Kidney (tissue), 14 donors: Measurements from ENCODE around the gene KLHDC3. TPM values are rescaled to one million over a fixed set of nuclear protein-coding genes. Genes with fewer than 3 reads are reported as not detected.

ENCODE experiments used
- DNase-seq, 5 donors: peaks; one replicate each; pipeline ENCODE4 v3.0.0-alpha.2; 2013 to 2020
- FAIRE-seq: peaks from 2 replicates; lab custom pipeline; 2012; peaks lifted over from hg19 to GRCh38; lab: Jason Lieb, UNC
- H3K27ac ChIP-seq, 2 donors: one replicate each; pipeline ENCODE4 v1.7.0; 2013; ENCODE audit warnings: low read depth in 2 of 2, low read length in 2 of 2, inconsistent platforms in 1 of 2
- H3K27me3 ChIP-seq: one replicate; pipeline ENCODE4 v1.7.1; 2013; ENCODE audit warnings: low read length, inconsistent platforms; ENCODE audit not compliant: control insufficient read depth, insufficient read depth
- H3K36me3 ChIP-seq, 3 donors: one replicate each; pipeline versions ENCODE4 v1.7.0 to v1.7.1; 2013; ENCODE audit warnings: low read length in 3 of 3, control low read depth in 1 of 3, inconsistent platforms in 1 of 3; ENCODE audit not compliant: insufficient read depth in 3 of 3, control insufficient read depth in 2 of 3
- H3K4me1 ChIP-seq, 3 donors: one replicate each; pipeline versions ENCODE4 v1.7.0 to v1.7.1; 2013; ENCODE audit warnings: low read length in 3 of 3, inconsistent platforms in 1 of 3, low read depth in 1 of 3; ENCODE audit not compliant: control insufficient read depth in 2 of 3, insufficient read depth in 2 of 3
- H3K4me3 ChIP-seq, 3 donors: one replicate each; pipeline versions ENCODE4 v1.7.0 to v1.8.1; 2013; ENCODE audit warnings: low read length in 3 of 3, control low read depth in 1 of 3, inconsistent platforms in 1 of 3
- H3K9ac ChIP-seq, 3 donors: one replicate each; pipeline versions ENCODE4 v1.7.0 to v1.7.1; 2013; ENCODE audit warnings: low read length in 3 of 3, control low read depth in 1 of 3, inconsistent platforms in 1 of 3
- H3K9me3 ChIP-seq, 3 donors: one replicate each; pipeline versions ENCODE4 v1.7.0 to v1.7.1; 2013; ENCODE audit warnings: low read length in 3 of 3, control low read depth in 1 of 3, inconsistent platforms in 1 of 3; ENCODE audit not compliant: control insufficient read depth in 2 of 3, insufficient read depth in 1 of 3
- intact Hi-C: fragments of 100-400 bp; cut with DNase I; formaldehyde crosslinking; loops from one replicate; pipeline ENCODE4 v1.11.1; 2022
- polyA plus RNA-seq: library from polyadenylated mRNA; stranded (reverse); fragments of 350-450 nt; fragmentation: Illumina TruSeq; extraction: RNeasy Lipid Tissue Mini Kit (QIAGEN cat#74804); gene quantifications from one replicate; pipeline ENCODE4 v1.2.3, GENCODE V29; 2014; ENCODE audit warnings: low read depth, low replicate concordance; ENCODE audit not compliant: insufficient read depth
- total RNA-seq: library from RNA; stranded (reverse); fragmentation: NEBNext Ultra II Directional; extraction: Animal tissue kit (Norgen Biotek cat#: 25700); gene quantifications from one replicate; pipeline ENCODE4 v1.2.1, GENCODE V29; 2021
- TF ChIP-seq, protein P1 (sequence below): IDR thresholded peaks from 3 replicates; pipeline ENCODE4 v1.5.1; 2012; ENCODE audit warnings: mild to moderate bottlenecking, moderate library complexity, borderline replicate concordance; ENCODE audit not compliant: insufficient read depth; ENCODE audit errors: extremely low read depth
- donor health status: control.
- donor health status: control.
- donor health status: control.
- donor health status: control.
- donor health status: control.
- donor health status: DM: yes; HTN: yes; CAD: no.
- donor health status: Normal renal cell carcinoma (clear cell type).

KLHDC3 gene
- total and polyA plus RNA-seq, 2 donors from 2014 or later = 52.6 to 90.0 TPM

DNA sequence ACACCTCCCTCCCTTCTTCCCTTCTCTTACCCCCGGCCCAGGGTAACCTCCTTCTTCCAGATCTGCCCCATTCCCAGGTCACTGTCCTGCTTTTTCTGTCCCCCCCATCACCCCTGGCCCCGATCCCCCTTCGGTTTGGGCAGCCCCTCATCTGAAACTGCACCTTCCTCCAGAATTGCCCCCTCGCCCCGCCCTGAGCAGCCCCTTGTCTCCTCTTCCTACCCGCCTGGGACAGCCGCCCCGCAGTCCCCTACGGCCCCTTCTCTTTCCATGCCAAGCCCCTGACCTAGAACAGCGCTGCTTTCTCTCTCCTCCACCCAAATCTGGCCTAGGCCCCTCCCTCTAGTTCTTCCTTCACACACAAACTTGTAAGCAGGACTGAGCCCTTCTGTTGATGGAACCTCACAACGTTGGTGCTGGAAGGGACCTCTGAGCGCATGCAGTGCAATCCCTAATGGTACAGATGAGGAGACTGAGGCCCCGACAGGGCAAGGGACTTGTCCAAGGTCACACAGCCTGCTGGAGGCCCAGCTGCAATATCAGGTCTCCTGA lies 29.0 kb upstream of the KLHDC3 start:
- FAIRE-seq (no peak), DNase-seq (peak; percentile 17 to 76 (median 47))
- intact Hi-C loops = no loop called here
- no peaks in the 10 kb centered on the region for H3K9me3 ChIP-seq
- peaks cover 0 to 7% (median 0%) of the 10 kb centered on the region in 3 donors for H3K36me3 ChIP-seq
- H3K9ac ChIP-seq = peak overlapping the region; percentile 6 to 30 (median 29)
- no peaks in the 10 kb centered on the region for H3K27me3 ChIP-seq
- peak overlapping the region in 1 of 2 donors; percentile 43 for H3K27ac ChIP-seq
- H3K4me3 ChIP-seq = peak overlapping the region; percentile 53 to 83 (median 67)
- TF ChIP-seq, protein P1, sequence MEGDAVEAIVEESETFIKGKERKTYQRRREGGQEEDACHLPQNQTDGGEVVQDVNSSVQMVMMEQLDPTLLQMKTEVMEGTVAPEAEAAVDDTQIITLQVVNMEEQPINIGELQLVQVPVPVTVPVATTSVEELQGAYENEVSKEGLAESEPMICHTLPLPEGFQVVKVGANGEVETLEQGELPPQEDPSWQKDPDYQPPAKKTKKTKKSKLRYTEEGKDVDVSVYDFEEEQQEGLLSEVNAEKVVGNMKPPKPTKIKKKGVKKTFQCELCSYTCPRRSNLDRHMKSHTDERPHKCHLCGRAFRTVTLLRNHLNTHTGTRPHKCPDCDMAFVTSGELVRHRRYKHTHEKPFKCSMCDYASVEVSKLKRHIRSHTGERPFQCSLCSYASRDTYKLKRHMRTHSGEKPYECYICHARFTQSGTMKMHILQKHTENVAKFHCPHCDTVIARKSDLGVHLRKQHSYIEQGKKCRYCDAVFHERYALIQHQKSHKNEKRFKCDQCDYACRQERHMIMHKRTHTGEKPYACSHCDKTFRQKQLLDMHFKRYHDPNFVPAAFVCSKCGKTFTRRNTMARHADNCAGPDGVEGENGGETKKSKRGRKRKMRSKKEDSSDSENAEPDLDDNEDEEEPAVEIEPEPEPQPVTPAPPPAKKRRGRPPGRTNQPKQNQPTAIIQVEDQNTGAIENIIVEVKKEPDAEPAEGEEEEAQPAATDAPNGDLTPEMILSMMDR = no peak
- peaks cover 2 to 15% (median 3%) of the 10 kb centered on the region in 3 donors for H3K4me1 ChIP-seq

DNA sequence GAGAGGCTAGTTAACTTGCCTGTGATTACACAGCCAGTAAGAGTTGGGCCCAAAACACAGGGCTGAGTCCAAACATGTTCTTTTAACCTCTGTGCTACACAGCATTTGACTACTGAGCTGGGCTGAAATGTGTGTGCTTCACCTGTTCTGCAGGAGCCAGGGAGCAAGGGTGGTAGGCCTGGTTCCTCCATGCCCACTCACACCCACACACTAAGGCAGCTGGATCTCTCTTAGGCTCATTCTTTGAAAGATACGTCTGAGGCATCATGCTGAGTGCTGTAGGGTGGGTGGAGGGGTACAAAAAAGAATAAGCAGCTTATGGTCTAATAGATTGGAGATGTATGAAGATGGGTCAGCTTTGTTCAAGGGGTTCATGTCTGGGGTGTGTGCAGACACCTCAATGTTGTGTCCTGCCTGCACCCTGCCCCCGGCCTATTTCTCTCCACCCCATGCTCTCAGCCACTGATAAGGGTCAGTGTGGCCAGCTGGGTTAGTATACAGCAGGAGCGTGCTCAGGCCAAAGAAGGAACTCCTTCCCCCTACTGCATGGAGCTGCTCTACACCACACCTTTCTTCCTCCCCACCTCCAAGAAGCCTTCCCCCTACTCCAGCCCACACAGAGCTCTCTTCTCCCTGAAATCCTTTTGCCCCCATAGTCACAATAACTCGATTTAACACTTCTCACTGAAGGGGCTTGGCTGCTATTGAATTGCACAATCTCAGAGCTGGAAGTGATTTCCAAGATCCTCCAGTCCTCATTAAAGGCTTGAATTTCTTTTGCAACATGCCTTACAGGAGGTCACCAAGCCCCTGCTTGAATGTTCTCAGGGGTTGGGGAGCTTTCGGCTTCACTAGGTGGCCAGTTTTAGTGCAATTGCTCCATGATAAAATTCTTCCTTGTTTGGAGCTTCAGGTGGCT lies 26.3 kb upstream of the KLHDC3 start:
- intact Hi-C loops = no loop called here
- TF ChIP-seq, protein P1 = no peak
- DNase-seq = no peak
- H3K36me3 ChIP-seq = peaks cover 0 to 12% (median 4%) of the 10 kb centered on the region in 3 donors
- H3K27ac ChIP-seq = no peak overlapping the region
- H3K4me3 ChIP-seq = no peak overlapping the region
- H3K9me3 ChIP-seq = no peaks in the 10 kb centered on the region
- no peak overlapping the region for H3K9ac ChIP-seq
- peaks cover 2 to 15% (median 3%) of the 10 kb centered on the region in 3 donors for H3K4me1 ChIP-seq
- no peaks in the 10 kb centered on the region for H3K27me3 ChIP-seq
- no peak for FAIRE-seq

DNA sequence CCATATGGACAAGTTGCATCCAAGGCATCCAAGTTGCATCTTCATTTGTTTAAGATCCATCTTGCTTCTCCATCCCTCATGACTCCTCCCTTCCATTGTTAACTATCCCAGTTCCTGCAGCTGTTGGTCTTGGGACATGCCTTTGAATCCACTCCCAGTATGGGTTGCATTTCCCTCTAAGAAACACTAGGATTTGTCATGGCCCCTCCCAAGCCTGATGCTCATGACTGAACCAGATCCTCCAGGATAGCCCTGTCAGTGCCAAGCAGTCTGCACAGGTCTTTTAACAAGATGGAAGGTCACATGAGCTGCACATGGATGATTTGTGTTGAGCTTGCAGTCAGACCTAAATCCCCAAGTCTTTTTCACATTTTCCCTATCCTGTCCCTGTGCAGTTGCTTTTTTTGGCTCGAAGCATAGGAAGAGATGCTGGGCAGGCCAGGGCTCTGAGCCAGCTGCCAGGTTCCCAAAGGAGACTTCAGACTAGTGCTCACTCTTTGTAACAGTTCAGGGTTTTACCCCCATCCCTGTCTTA lies 25.5 kb upstream of the KLHDC3 start:
- H3K4me3 ChIP-seq = no peak overlapping the region
- no peaks in the 10 kb centered on the region for H3K9me3 ChIP-seq
- TF ChIP-seq, protein P1 = no peak
- H3K4me1 ChIP-seq = peaks cover 2 to 14% (median 3%) of the 10 kb centered on the region in 3 donors
- H3K36me3 ChIP-seq = peaks cover 0 to 12% (median 4%) of the 10 kb centered on the region in 3 donors
- H3K27me3 ChIP-seq = no peaks in the 10 kb centered on the region
- H3K27ac ChIP-seq = no peak overlapping the region
- DNase-seq = no peak
- H3K9ac ChIP-seq = no peak overlapping the region
- FAIRE-seq = no peak
- intact Hi-C loops = no loop called here
